Measurements from ENCODE around the gene MLLT3. TPM values are rescaled to one million over a fixed set of nuclear protein-coding genes. Genes with fewer than 3 reads are reported as not detected.

The MLLT3 gene
- total and polyA plus RNA-seq, 2 experiments from 2014 or later, result 40.0 to 58.3 TPM

GRCh38 chr9:20506099-20506900 lies 116.0 kb downstream of the MLLT3 start:
- Histone ChIP-seq H3K27ac (no peak overlapping the region), H3K36me3 (no peaks in the 10 kb centered on the region), H3K27me3 (no peaks in the 10 kb centered on the region), H3K4me1 (ENCODE audit: low read depth) (peaks cover 4% of the 10 kb centered on the region), H3K9me3 (ENCODE audit: low read depth) (no peaks in the 10 kb centered on the region), H3K4me3 (no peak overlapping the region)
- DNase-seq (ENCODE audit: low read depth in 1 of 2, low spot score in 1 of 2), result no peak
- no peak for TF ChIP-seq CTCF (IDR thresholded peaks at IDR 0.05; ENCODE audit: low read depth, low read length)

GRCh38 chr9:20505574-20505973 lies 116.7 kb downstream of the MLLT3 start:
- H3K9me3 ChIP-seq (ENCODE audit: low read depth), result no peaks in the 10 kb centered on the region
- H3K27me3 ChIP-seq, result no peaks in the 10 kb centered on the region
- no peaks in the 10 kb centered on the region for H3K36me3 ChIP-seq
- no peak overlapping the region for H3K27ac ChIP-seq
- H3K4me1 ChIP-seq (ENCODE audit: low read depth), result peaks cover 4% of the 10 kb centered on the region
- DNase-seq (ENCODE audit: low read depth in 1 of 2, low spot score in 1 of 2), result no peak
- TF ChIP-seq CTCF (IDR thresholded peaks at IDR 0.05; ENCODE audit: low read depth, low read length), result no peak
- no peak overlapping the region for H3K4me3 ChIP-seq

- Histone ChIP-seq H3K9me3 (ENCODE audit: low read depth) (no peaks in the 10 kb centered on the region), H3K4me3 (no peak overlapping the region), H3K36me3 (no peaks in the 10 kb centered on the region), H3K27me3 (no peaks in the 10 kb centered on the region), H3K27ac (no peak overlapping the region), H3K4me1 (ENCODE audit: low read depth) (peaks cover 4% of the 10 kb centered on the region)
- no peak for DNase-seq (ENCODE audit: low read depth in 1 of 2, low spot score in 1 of 2)
- no peak for TF ChIP-seq CTCF (IDR thresholded peaks at IDR 0.05; ENCODE audit: low read depth, low read length)
Observed at GRCh38 chr9:20504930-20505329, 117.4 kb downstream of the MLLT3 start.

- no peak for TF ChIP-seq CTCF (IDR thresholded peaks at IDR 0.05; ENCODE audit: low read depth, low read length)
- no peak for DNase-seq (ENCODE audit: low read depth in 1 of 2, low spot score in 1 of 2)
- no peak overlapping the region for H3K27ac ChIP-seq
- no peaks in the 10 kb centered on the region for H3K9me3 ChIP-seq (ENCODE audit: low read depth)
- peaks cover 8% of the 10 kb centered on the region for H3K4me1 ChIP-seq (ENCODE audit: low read depth)
- no peaks in the 10 kb centered on the region for H3K27me3 ChIP-seq
- H3K36me3 ChIP-seq, result no peaks in the 10 kb centered on the region
- H3K4me3 ChIP-seq, result no peak overlapping the region
Observed at GRCh38 chr9:20500101-20500500, 122.2 kb downstream of the MLLT3 start.

GRCh38 chr9:20499013-20499412 lies 123.3 kb downstream of the MLLT3 start:
- H3K36me3 ChIP-seq, result no peaks in the 10 kb centered on the region
- no peaks in the 10 kb centered on the region for H3K9me3 ChIP-seq (ENCODE audit: low read depth)
- peak overlapping the region; percentile 51 for H3K27ac ChIP-seq
- peaks cover 15% of the 10 kb centered on the region for H3K4me1 ChIP-seq (ENCODE audit: low read depth)
- H3K4me3 ChIP-seq, result no peak overlapping the region
- no peak for DNase-seq (ENCODE audit: low read depth in 1 of 2, low spot score in 1 of 2)
- TF ChIP-seq CTCF (IDR thresholded peaks at IDR 0.05; ENCODE audit: low read depth, low read length), result no peak
- no peaks in the 10 kb centered on the region for H3K27me3 ChIP-seq
